Ovary (tissue), 9 donors: ENCODE results near the gene CCT7. TPM values are rescaled to one million over a fixed set of nuclear protein-coding genes. Genes with fewer than 3 reads are reported as not detected.

ENCODE experiments used
- DNase-seq, 5 donors: peaks; one replicate each; pipeline ENCODE4 v3.0.0-alpha.2; 2019 to 2020
- H3K27ac ChIP-seq, 2 donors: fragments of 200-600 bp; one replicate each; pipeline versions ENCODE4 v1.5.1 to v1.8.0; 2019 to 2022
- H3K27me3 ChIP-seq: fragments of 200-600 bp; one replicate; pipeline ENCODE4 v1.8.0; 2022
- H3K36me3 ChIP-seq: fragments of 200-600 bp; sonication (generic); one replicate; pipeline ENCODE4 v1.5.1; 2019
- H3K4me1 ChIP-seq: one replicate; pipeline ENCODE4 v1.8.1; 2013; ENCODE audit warnings: mild to moderate bottlenecking, moderate library complexity; ENCODE audit not compliant: insufficient read depth
- H3K4me3 ChIP-seq: fragments of 200-600 bp; sonication (generic); one replicate; pipeline ENCODE4 v1.5.1; 2017
- H3K9me3 ChIP-seq, 2 donors: fragments of 200-600 bp in 1 of 2; sonication (generic) in 1 of 2; one replicate each; pipeline versions ENCODE4 v1.5.1 to v1.8.1; 2013 to 2019; ENCODE audit warnings: mild to moderate bottlenecking in 1 of 2, moderate library complexity in 1 of 2
- CTCF ChIP-seq, 3 donors: fragments of 450-650 bp in 2 of 3; fragments of 200-600 bp in 1 of 3; IDR thresholded peaks; one replicate each; pipeline versions ENCODE4 v1.5.1 to v1.8.0; 2016 to 2022; ENCODE audit warnings: antibody characterized with exemption in 3 of 3, mild to moderate bottlenecking in 1 of 3
- EP300 ChIP-seq: sonication (generic); formaldehyde crosslinking; IDR thresholded peaks from one replicate; pipeline ENCODE4 v1.6.1; 2017; ENCODE audit warnings: antibody characterized with exemption
- POLR2A ChIP-seq: fragments of 450-650 bp; IDR thresholded peaks from one replicate; pipeline ENCODE4 v1.6.1; 2017; ENCODE audit warnings: antibody characterized with exemption, mild to moderate bottlenecking, moderate library complexity
- WGBS, 3 donors: extraction: QIAGEN DNeasy Blood & Tissue Kit in 1 of 3; methylation state at CpG; one replicate each; pipeline versions ENCODE4 v1.1.5 to v1.1.7; 2013 to 2017; 5-methylcytosine and 5-hydroxymethylcytosine counted together
- intact Hi-C, 4 donors: fragments of 100-400 bp; cut with DNase I; formaldehyde crosslinking; loops; one replicate each; pipeline versions ENCODE4 v1.11.0 to v1.15.1; 2022 to 2023
- polyA plus RNA-seq, 2 donors: library from polyadenylated mRNA; stranded (reverse); fragments of 200-250 nt in 1 of 2; fragments of 350-450 nt in 1 of 2; fragmentation: Illumina TruSeq in 1 of 2; extraction: RNeasy Lipid Tissue Mini Kit (QIAGEN cat#74804) in 1 of 2; gene quantifications; one replicate each; pipeline ENCODE4 v1.2.3, GENCODE V29; 2013 to 2014
- total RNA-seq, 7 donors: library from RNA; depleted of rRNA in 2 of 7; stranded (reverse); fragments of >200 nt in 2 of 7; fragmentation: NEBNext Ultra II Directional in 3 of 7; extraction: Animal tissue kit (Norgen Biotek cat#: 25700) in 3 of 7; gene quantifications; one replicate each; pipeline versions ENCODE4 v1.1.0 to v1.2.4, GENCODE V29; 2016 to 2023
- donor health status: DM: no; HTN: no; CAD: no; lungs with moderate emphysema.
- donor health status: DM: no; HTN: no; CAD: no.
- donor health status: Bipolar disorder and iron deficiency.
- donor health status: DM: yes; HTN: yes; CAD: no.
- donor health status: DM: no; HTN: no; CAD: no.
- donor health status: DM: yes; HTN: yes; CAD: no.

The CCT7 gene
- total and polyA plus RNA-seq, 9 donors = 143 to 289 (median 220) TPM

GRCh38 chr2:73283545-73284295 is 49.6 kb downstream of the CCT7 start:
- Histone ChIP-seq H3K4me3 (peak overlapping the region; percentile 60), H3K27me3 (no peaks in the 10 kb centered on the region), H3K36me3 (no peaks in the 10 kb centered on the region), H3K9me3 (no peaks in the 10 kb centered on the region), H3K27ac (no peak overlapping the region), H3K4me1 (peaks cover 13% of the 10 kb centered on the region)
- DNase-seq = no peak
- intact Hi-C loops = no loop called here
- 2 to 3% (median 3%) methylated on average over 31 to 43 of the region's 43 CpGs for WGBS, 3 donors
- TF ChIP-seq POLR2A (no peak), EP300 (no peak), CTCF (IDR thresholded peaks at IDR 0.05) (no peak)

DNA sequence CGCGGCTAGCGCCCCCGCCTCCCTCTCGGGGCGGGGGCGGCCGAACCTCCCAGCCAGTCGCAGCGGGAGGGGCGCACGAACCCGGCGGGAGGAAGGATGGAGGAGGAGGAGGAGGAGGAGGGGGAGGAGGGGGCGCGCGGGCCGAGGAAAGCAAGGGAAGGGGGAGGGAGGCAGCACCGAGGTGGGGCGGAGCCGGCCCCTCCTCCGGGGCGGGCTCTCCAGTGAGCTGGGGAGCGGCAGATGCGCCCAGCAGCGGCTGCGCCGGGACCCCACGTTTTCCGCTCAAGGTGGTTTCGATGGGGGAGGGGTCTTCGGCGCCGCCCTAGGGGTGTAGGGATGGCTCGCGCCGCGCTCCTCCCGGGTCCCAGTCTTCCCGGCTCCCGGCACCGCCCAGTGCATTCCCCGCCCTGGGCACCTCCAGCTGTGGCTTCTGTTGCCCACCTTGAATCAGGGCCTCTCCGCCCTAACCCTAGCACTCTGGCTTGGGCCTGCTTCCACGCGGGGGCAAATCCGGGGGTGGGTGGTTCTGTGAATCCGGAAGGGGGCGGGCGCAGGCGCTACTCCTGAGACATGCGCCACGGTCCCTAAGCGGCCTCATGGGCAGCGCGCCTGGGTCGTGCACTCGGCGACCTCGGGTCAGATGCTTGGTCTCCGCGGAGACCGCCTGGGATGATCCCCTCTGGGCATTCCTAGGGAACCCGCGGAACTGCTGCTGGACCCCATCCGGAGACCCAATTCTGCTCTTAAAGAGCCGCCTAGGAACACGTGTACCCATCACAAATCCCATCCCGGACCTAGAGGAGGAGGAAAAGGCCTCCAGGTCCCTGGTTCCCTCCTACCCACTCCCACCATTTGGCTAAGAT is 50.4 kb downstream of the CCT7 start, which contains the start of gene FBXO41:
Gene FBXO41, minus strand, starts transcription at position 183 of the 863 bp plus-strand sequence. CDS start 14,848 bp downstream, outside the sequence.
- peak within 1 kb of the TSS; percentile 60 for H3K4me3 ChIP-seq
- H3K4me1 ChIP-seq = peaks cover 13% of the 10 kb centered on the region
- TF ChIP-seq POLR2A (no peak), CTCF (IDR thresholded peaks at IDR 0.05) (no peak), EP300 (no peak)
- no peak within 1 kb of the TSS for H3K27ac ChIP-seq
- peak in 4 of 5 donors; percentile 35 to 45 (median 44) for DNase-seq
- 1 to 3% (median 2%) methylated on average over 45 to 68 of the region's 69 CpGs for WGBS, 3 donors
- no peaks in the 10 kb centered on the region for H3K36me3 ChIP-seq
- H3K9me3 ChIP-seq = no peaks in the 10 kb centered on the region
- no peaks in the 10 kb centered on the region for H3K27me3 ChIP-seq
- intact Hi-C loops = no loop called here

- no peak overlapping the region for H3K27ac ChIP-seq
- no peaks in the 10 kb centered on the region for H3K9me3 ChIP-seq
- TF ChIP-seq POLR2A (no peak), CTCF (IDR thresholded peaks at IDR 0.05) (no peak), EP300 (no peak)
- DNase-seq = no peak
- no peaks in the 10 kb centered on the region for H3K27me3 ChIP-seq
- intact Hi-C loops = no loop called here
- H3K4me3 ChIP-seq = no peak overlapping the region
- no peaks in the 10 kb centered on the region for H3K36me3 ChIP-seq
- WGBS, 3 donors = 44 to 50% (median 48%) methylated on average over 5 of the region's 5 CpGs
- H3K4me1 ChIP-seq = peaks cover 13% of the 10 kb centered on the region
These were observed 51.1 kb downstream of the CCT7 start for GRCh38 chr2:73285159-73285739.

- no peaks in the 10 kb centered on the region for H3K36me3 ChIP-seq
- H3K4me3 ChIP-seq = no peak overlapping the region
- WGBS, 3 donors = 87 to 88% (median 87%) methylated on average over 3 of the region's 3 CpGs
- no peak for TF ChIP-seq CTCF (IDR thresholded peaks at IDR 0.05)
- no peak for TF ChIP-seq POLR2A
- no peak for TF ChIP-seq EP300
- H3K4me1 ChIP-seq = peaks cover 13% of the 10 kb centered on the region
- no peaks in the 10 kb centered on the region for H3K9me3 ChIP-seq
- DNase-seq = no peak
- no peak overlapping the region for H3K27ac ChIP-seq
- H3K27me3 ChIP-seq = no peaks in the 10 kb centered on the region
- intact Hi-C loops = no loop called here
These were observed 52.1 kb downstream of the CCT7 start for GRCh38 chr2:73286134-73286655.
